Fibroblast of skin of left quadriceps (primary cell): ENCODE results near the gene CHST15.
"Not testable (repeated sequence)": the region's sequence is repeated elsewhere in the genome, so short reads cannot be mapped to it uniquely, and the experiment has no call there.

Experiments used
- DNase-seq, 2 experiments: peaks; one replicate each; pipeline ENCODE4 v3.0.0-alpha.2; 2013; ENCODE audit warnings: low read depth in 2 of 2

CHST15 gene

GRCh38 chr10:124045276-124045675, 48.1 kb downstream of the CHST15 start:
- no peak for DNase-seq

GRCh38 chr10:124044143-124044862, 49.1 kb downstream of the CHST15 start:
- DNase-seq, result no peak

- DNase-seq, result no peak
These were observed 49.9 kb downstream of the CHST15 start for GRCh38 chr10:124043310-124044142.

- no peak for DNase-seq
These were observed 50.6 kb downstream of the CHST15 start for GRCh38 chr10:124042656-124043309.

- no peak for DNase-seq
These were observed 51.5 kb downstream of the CHST15 start for GRCh38 chr10:124041675-124042445.

GRCh38 chr10:124040451-124041188, 52.8 kb downstream of the CHST15 start:
- no peak for DNase-seq

GRCh38 chr10:124039483-124040013, 53.9 kb downstream of the CHST15 start:
- no peak for DNase-seq

GRCh38 chr10:124037784-124038183, 55.6 kb downstream of the CHST15 start:
- no peak for DNase-seq

GRCh38 chr10:124037286-124037685, 56.1 kb downstream of the CHST15 start:
- DNase-seq, result no peak

GRCh38 chr10:124036746-124037145, 56.7 kb downstream of the CHST15 start:
- DNase-seq, result no peak

- DNase-seq, result no peak
These were observed 57.4 kb downstream of the CHST15 start for GRCh38 chr10:124035928-124036558.

GRCh38 chr10:124035306-124035927, 58.0 kb downstream of the CHST15 start:
- DNase-seq, result no peak

- DNase-seq, result not testable (repeated sequence)
These were observed 58.7 kb downstream of the CHST15 start for GRCh38 chr10:124034576-124035305.

- no peak for DNase-seq
These were observed 59.5 kb downstream of the CHST15 start for GRCh38 chr10:124033887-124034218.

- peak; percentile 3 to 14 for DNase-seq
These were observed 60.2 kb downstream of the CHST15 start for GRCh38 chr10:124032971-124033886.

- DNase-seq, result no peak
These were observed 61.1 kb downstream of the CHST15 start for GRCh38 chr10:124032087-124032935.

- no peak for DNase-seq
These were observed 62.8 kb downstream of the CHST15 start for GRCh38 chr10:124030492-124031110.
